IMR-90 (cell line): ENCODE results near the gene ZNF571. TPM values are rescaled to one million over a fixed set of nuclear protein-coding genes. Genes with fewer than 3 reads are reported as not detected.

ENCODE experiments used
- ATAC-seq: fragments of 200-7000 bp; cut with Tn5 transposase; 2 replicates; pipeline ENCODE4 v1.9.1; 2020; ENCODE audit warnings: low read depth, mild to moderate bottlenecking, moderate library complexity
- BruUV-seq: library from RNA; stranded (reverse); fragments of 400-500 nt; replicated peaks from 2 replicates; lab custom pipeline; 2021; lab: Mats Ljungman, UMichigan
- CTCF ChIA-PET: fragments of 300-600 bp; formaldehyde crosslinking; extraction: SDS; loops from one replicate; lab custom pipeline; 2021; ENCODE audit warnings: antibody characterized with exemption; lab: Yijun Ruan, JAX
- POLR2A ChIA-PET: fragments of 300-600 bp; sonication (Branson Sonifier 250); formaldehyde crosslinking; loops from one replicate; lab custom pipeline; 2022; ENCODE audit warnings: antibody characterized with exemption; ENCODE audit not compliant: unreplicated experiment; lab: Charles Lee
- DNase-seq: peaks from one replicate; pipeline ENCODE4 v3.0.0; 2013
- H2AFZ ChIP-seq: replicated peaks from 2 replicates; pipeline ENCODE3; 2013; ENCODE audit warnings: low read length, mild to moderate bottlenecking; ENCODE audit not compliant: poor library complexity
- H2AK5ac ChIP-seq: 2 replicates; pipeline ENCODE4 v1.6.1; 2013; ENCODE audit warnings: low read depth, low read length, inconsistent platforms
- H2AK9ac ChIP-seq: replicated peaks from 2 replicates; pipeline ENCODE3; 2013; ENCODE audit warnings: mild to moderate bottlenecking, low read depth, low read length, moderate library complexity; ENCODE audit not compliant: poor library complexity
- H2BK120ac ChIP-seq: 2 replicates; pipeline ENCODE4 v1.6.1; 2013; ENCODE audit warnings: low read depth, low read length, inconsistent platforms
- H2BK15ac ChIP-seq: 3 replicates; pipeline ENCODE4 v1.6.1; 2013; ENCODE audit warnings: low read depth, low read length, inconsistent platforms
- H2BK20ac ChIP-seq: 2 replicates; pipeline ENCODE4 v1.6.1; 2013; ENCODE audit warnings: low read depth, mild to moderate bottlenecking, inconsistent platforms, low read length, moderate library complexity
- H2BK5ac ChIP-seq: 2 replicates; pipeline ENCODE4 v1.6.1; 2013; ENCODE audit warnings: mild to moderate bottlenecking, low read depth, low read length, inconsistent platforms; ENCODE audit not compliant: poor library complexity, severe bottlenecking
- H3K14ac ChIP-seq: replicated peaks from 2 replicates; pipeline ENCODE4 v1.6.1; 2013; ENCODE audit warnings: low read depth, low read length, inconsistent platforms
- H3K18ac ChIP-seq: 2 replicates; pipeline ENCODE4 v1.6.1; 2013; ENCODE audit warnings: low read depth, low read length, control low read depth
- H3K23ac ChIP-seq: 2 replicates; pipeline ENCODE4 v1.6.1; 2013; ENCODE audit warnings: low read depth, low read length, inconsistent platforms
- H3K27ac ChIP-seq: 2 replicates; pipeline ENCODE4 v1.5.1; 2013; ENCODE audit warnings: mild to moderate bottlenecking, control low read depth, low read length; ENCODE audit not compliant: insufficient read depth
- H3K27me3 ChIP-seq: 2 replicates; pipeline ENCODE4 v1.6.1; 2013; ENCODE audit warnings: low read length; ENCODE audit not compliant: control insufficient read depth, insufficient read depth
- H3K36me3 ChIP-seq: 2 replicates; pipeline ENCODE4 v1.6.1; 2013; ENCODE audit warnings: low read length, mixed read lengths; ENCODE audit not compliant: control insufficient read depth, insufficient read depth
- H3K4ac ChIP-seq: 2 replicates; pipeline ENCODE4 v1.6.1; 2013; ENCODE audit warnings: low read depth, low read length, inconsistent platforms
- H3K4me1 ChIP-seq: 2 replicates; pipeline ENCODE4 v1.6.1; 2013; ENCODE audit warnings: low read length, mixed read lengths; ENCODE audit not compliant: control insufficient read depth, insufficient read depth
- H3K4me2 ChIP-seq: 2 replicates; pipeline ENCODE4 v1.6.1; 2013; ENCODE audit warnings: low read depth, mild to moderate bottlenecking, control low read depth, low read length, moderate library complexity
- H3K4me3 ChIP-seq: 2 replicates; pipeline ENCODE4 v1.5.1; 2013; ENCODE audit warnings: low read depth, mild to moderate bottlenecking, control low read depth, low read length, moderate library complexity; ENCODE audit not compliant: insufficient read depth
- H3K56ac ChIP-seq: 2 replicates; pipeline ENCODE4 v1.6.1; 2013; ENCODE audit warnings: low read length, inconsistent platforms; ENCODE audit not compliant: insufficient read depth; ENCODE audit errors: extremely low read depth
- H3K79me1 ChIP-seq, 2 experiments: 2 replicates each; pipeline ENCODE4 v1.6.1; 2013; ENCODE audit warnings: low read length in 2 of 2, inconsistent platforms in 1 of 2, low read depth in 1 of 2
- H3K9ac ChIP-seq: 2 replicates; pipeline ENCODE4 v1.6.1; 2013; ENCODE audit warnings: low read depth, low read length, control low read depth
- H3K9me1 ChIP-seq: 2 replicates; pipeline ENCODE4 v1.6.1; 2013; ENCODE audit warnings: low read length, inconsistent platforms; ENCODE audit not compliant: insufficient read depth
- H3K9me3 ChIP-seq: 2 replicates; pipeline ENCODE4 v1.6.1; 2013; ENCODE audit warnings: low read length; ENCODE audit not compliant: control insufficient read depth, insufficient read depth
- H4K20me1 ChIP-seq: 2 replicates; pipeline ENCODE4 v1.6.1; 2013; ENCODE audit warnings: low read length, inconsistent platforms; ENCODE audit not compliant: insufficient read depth
- H4K5ac ChIP-seq: 2 replicates; pipeline ENCODE4 v1.6.1; 2013; ENCODE audit warnings: mild to moderate bottlenecking, low read depth, low read length, control low read depth
- H4K8ac ChIP-seq, 2 experiments: 2 replicates each; pipeline ENCODE4 v1.6.1; 2013; ENCODE audit warnings: low read depth in 2 of 2, low read length in 2 of 2, control low read depth in 1 of 2, inconsistent platforms in 1 of 2
- H4K91ac ChIP-seq: 2 replicates; pipeline ENCODE4 v1.6.1; 2013; ENCODE audit warnings: low read depth, low read length, inconsistent platforms; ENCODE audit not compliant: insufficient read depth
- CEBPB ChIP-seq: IDR thresholded peaks from 2 replicates; pipeline ENCODE4 v1.6.1; 2012; ENCODE audit warnings: low read depth, low read length, improper control_type of control experiment
- CHD1 ChIP-seq: IDR thresholded peaks from 2 replicates; pipeline ENCODE4 v1.6.1; 2012; ENCODE audit warnings: low read depth, low read length, improper control_type of control experiment
- CTCF ChIP-seq: conservative IDR thresholded peaks from 2 replicates; pipeline ENCODE4 v1.5.1; 2012; ENCODE audit warnings: mild to moderate bottlenecking, low read depth, low read length, improper control_type of control experiment
- MAFK ChIP-seq: IDR thresholded peaks from 2 replicates; pipeline ENCODE4 v1.6.1; 2012; ENCODE audit warnings: low read depth, low read length, improper control_type of control experiment
- MXI1 ChIP-seq: IDR thresholded peaks from 2 replicates; pipeline ENCODE4 v1.6.1; 2012; ENCODE audit warnings: low read depth, mild to moderate bottlenecking, low read length, moderate library complexity, borderline replicate concordance
- POLR2A ChIP-seq: IDR thresholded peaks from 2 replicates; pipeline ENCODE4 v1.6.1; 2012; ENCODE audit warnings: mild to moderate bottlenecking, low read depth, low read length
- RAD21 ChIP-seq: IDR thresholded peaks from 2 replicates; pipeline ENCODE4 v1.6.1; 2012; ENCODE audit warnings: low read length, improper control_type of control experiment
- RCOR1 ChIP-seq: IDR thresholded peaks from 2 replicates; pipeline ENCODE4 v1.6.1; 2012; ENCODE audit warnings: mild to moderate bottlenecking, low read length, improper control_type of control experiment; ENCODE audit not compliant: insufficient replicate concordance
- SMC3 ChIP-seq: fragments of 150-350 bp; IDR thresholded peaks from 2 replicates; pipeline ENCODE4 v1.6.1; 2016; ENCODE audit warnings: low read depth, mild to moderate bottlenecking, antibody characterized with exemption, low read length, moderate library complexity
- WGBS, 2 experiments: methylation state at CpG; one replicate each; pipeline versions ENCODE4 v1.1.5 to v1.1.7; 2013; ENCODE audit warnings: missing lambda C conversion rate in 2 of 2; ENCODE audit not compliant: insufficient read length in 1 of 2; ENCODE audit errors: extremely low coverage in 2 of 2; 5-methylcytosine and 5-hydroxymethylcytosine counted together
- dilution Hi-C: fragments of 300-500 bp; cut with HindIII; formaldehyde crosslinking; loops from one replicate; pipeline ENCODE4 v1.14.3; 2018; ENCODE audit warnings: low sequenced_read_pairs; ENCODE audit not compliant: unreplicated experiment
- in situ Hi-C: fragments of 300-500 bp; cut with MboI; formaldehyde crosslinking; loops from 3 replicates; pipeline ENCODE4 v1.14.3; 2019; ENCODE audit warnings: low sequenced_read_pairs, inconsistent platforms, mixed read lengths
- intact Hi-C: fragments of 100-400 bp; cut with micrococcal nuclease; formaldehyde crosslinking; loops from 2 replicates; pipeline ENCODE4 v1.10.0; 2022
- polyA plus RNA-seq, 3 experiments: library from polyadenylated mRNA; depleted of rRNA; stranded (reverse); fragments of >200 nt; gene quantifications; 2 replicates each; pipeline ENCODE4 v1.2.3, GENCODE V29; 2012; ENCODE audit warnings: low replicate concordance in 1 of 3
- total RNA-seq: library from RNA; depleted of rRNA; stranded (reverse); fragments of >200 nt; gene quantifications from 2 replicates; pipeline ENCODE4 v1.2.3, GENCODE V29; 2012

ZNF571 gene
- total and polyA plus RNA-seq, 2 of the 4 experiments (the other 2 are of a cell fraction): 0.82 to 2.2 TPM

DNA sequence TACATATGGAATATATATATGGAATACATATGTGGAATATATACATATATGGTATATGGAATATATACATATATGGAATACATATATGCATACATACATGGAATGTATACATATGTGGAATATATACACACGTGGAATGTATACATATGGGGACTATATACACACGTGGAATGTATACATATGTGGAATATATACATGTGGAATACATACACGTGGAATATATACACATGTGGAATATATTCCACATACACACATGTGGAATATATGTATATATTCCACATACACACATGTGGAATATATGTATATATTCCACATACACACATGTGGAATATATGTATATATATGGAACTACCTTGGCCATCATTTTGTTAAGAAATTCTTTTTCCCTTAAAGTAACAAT lies 31.1 kb downstream of the ZNF571 start:
- H3K9me3 ChIP-seq: peaks cover 59% of the 10 kb centered on the region
- intact Hi-C loops: no loop called here
- BruUV-seq: no TSS peak

More for the DNA sequence above, 31.1 kb downstream of the ZNF571 start:
- dilution Hi-C loops (no loop called here), in situ Hi-C loops (no loop called here)
- Histone ChIP-seq H4K20me1 (no peaks in the 10 kb centered on the region), H3K27me3 (no peaks in the 10 kb centered on the region), H3K4me3 (no peak overlapping the region), H2AK9ac (no peak overlapping the region), H3K4me2 (no peak overlapping the region), H2AFZ (no peak overlapping the region), H2AK5ac (no peak overlapping the region), H3K4me1 (no peaks in the 10 kb centered on the region), H3K56ac (no peak overlapping the region), H4K8ac (no peak overlapping the region), H4K5ac (no peak overlapping the region), H3K23ac (no peak overlapping the region), H2BK20ac (no peak overlapping the region), H3K79me1 (no peaks in the 10 kb centered on the region), H3K9me1 (no peaks in the 10 kb centered on the region), H3K18ac (no peak overlapping the region), H4K91ac (no peak overlapping the region), H3K4ac (no peak overlapping the region), H2BK120ac (no peak overlapping the region), H3K9ac (no peak overlapping the region), H3K14ac (no peak overlapping the region), H2BK15ac (no peak overlapping the region), H3K27ac (no peak overlapping the region), H3K36me3 (0 out of 2 replicates have a peak, but pooled peaks cover 2% of the 10 kb centered on the region), H2BK5ac (no peak overlapping the region)
- no CpG with 5 or more reads among the region's 3 CpGs for WGBS, 2 experiments
- ChIA-PET POLR2A (no interaction called here), CTCF (no interaction called here)
- TF ChIP-seq MAFK: no peak
- TF ChIP-seq CTCF: no peak
- TF ChIP-seq RCOR1: no peak
- no peak for TF ChIP-seq CHD1
- no peak for TF ChIP-seq SMC3
- TF ChIP-seq RAD21: no peak
- no peak for TF ChIP-seq POLR2A
- TF ChIP-seq MXI1: no peak
- TF ChIP-seq CEBPB: no peak
- ATAC-seq (no peak), DNase-seq (no peak)
